GM12873 (cell line): ENCODE measurements around the gene RNF144A.

ENCODE experiments used
- TF ChIP-seq, protein P1 (sequence below): IDR thresholded peaks from 2 replicates; pipeline ENCODE4 v1.5.1; 2012; ENCODE audit warnings: low read depth, mild to moderate bottlenecking, moderate library complexity, low read length, control low read depth; ENCODE audit not compliant: insufficient read depth; ENCODE audit errors: missing control alignments

The RNF144A gene

DNA sequence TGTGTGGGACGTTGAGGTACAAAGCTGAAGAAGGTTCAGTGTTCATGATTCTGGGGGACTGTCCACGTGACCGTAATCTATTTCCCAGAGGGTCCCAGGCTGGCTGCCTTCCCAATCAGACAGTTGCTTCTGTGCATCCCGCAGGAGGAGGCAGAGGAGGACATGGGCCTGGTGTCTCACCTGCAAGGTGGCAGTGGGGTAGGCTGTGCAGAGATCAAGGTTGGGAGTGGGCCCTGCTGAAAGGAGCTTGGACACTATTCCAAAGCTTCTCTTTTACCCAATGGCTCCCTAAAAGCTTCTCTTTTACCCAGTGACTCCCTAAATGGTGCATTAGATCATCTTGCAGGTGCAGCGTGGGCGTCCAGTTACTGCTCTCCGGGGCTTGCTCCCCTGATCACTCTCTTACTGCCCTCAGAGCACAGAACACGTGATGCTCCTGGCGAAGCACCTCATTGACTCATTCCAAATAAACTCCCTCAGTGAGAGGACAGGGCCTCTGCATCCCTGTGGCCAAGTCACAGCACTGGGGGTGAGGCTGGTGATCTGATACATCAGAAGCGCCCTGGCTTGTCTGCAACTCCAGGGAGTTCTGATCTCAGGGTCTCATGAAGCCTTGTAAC lies 41.5 kb downstream of the RNF144A start:
- TF ChIP-seq, protein P1, sequence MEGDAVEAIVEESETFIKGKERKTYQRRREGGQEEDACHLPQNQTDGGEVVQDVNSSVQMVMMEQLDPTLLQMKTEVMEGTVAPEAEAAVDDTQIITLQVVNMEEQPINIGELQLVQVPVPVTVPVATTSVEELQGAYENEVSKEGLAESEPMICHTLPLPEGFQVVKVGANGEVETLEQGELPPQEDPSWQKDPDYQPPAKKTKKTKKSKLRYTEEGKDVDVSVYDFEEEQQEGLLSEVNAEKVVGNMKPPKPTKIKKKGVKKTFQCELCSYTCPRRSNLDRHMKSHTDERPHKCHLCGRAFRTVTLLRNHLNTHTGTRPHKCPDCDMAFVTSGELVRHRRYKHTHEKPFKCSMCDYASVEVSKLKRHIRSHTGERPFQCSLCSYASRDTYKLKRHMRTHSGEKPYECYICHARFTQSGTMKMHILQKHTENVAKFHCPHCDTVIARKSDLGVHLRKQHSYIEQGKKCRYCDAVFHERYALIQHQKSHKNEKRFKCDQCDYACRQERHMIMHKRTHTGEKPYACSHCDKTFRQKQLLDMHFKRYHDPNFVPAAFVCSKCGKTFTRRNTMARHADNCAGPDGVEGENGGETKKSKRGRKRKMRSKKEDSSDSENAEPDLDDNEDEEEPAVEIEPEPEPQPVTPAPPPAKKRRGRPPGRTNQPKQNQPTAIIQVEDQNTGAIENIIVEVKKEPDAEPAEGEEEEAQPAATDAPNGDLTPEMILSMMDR: no peak

DNA sequence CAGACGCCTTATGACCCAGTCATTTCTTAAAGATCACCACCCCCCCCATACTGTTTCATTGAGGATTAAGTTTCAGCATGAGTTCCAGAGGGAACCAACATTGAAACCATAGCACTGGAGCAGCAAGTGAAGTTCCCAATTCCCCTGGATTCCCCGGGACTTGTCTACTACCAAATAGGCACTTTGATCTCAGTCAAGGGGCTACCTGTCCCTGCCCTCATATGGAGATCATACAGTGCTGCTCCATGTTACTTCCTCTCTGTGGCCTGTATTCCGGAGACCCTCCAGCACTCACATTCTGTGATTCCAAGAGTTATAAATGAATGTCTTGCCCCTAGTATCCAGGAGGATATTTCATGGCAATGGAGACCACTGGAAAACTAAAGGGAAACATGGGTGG lies 42.5 kb downstream of the RNF144A start:
- TF ChIP-seq, protein P1: no peak

DNA sequence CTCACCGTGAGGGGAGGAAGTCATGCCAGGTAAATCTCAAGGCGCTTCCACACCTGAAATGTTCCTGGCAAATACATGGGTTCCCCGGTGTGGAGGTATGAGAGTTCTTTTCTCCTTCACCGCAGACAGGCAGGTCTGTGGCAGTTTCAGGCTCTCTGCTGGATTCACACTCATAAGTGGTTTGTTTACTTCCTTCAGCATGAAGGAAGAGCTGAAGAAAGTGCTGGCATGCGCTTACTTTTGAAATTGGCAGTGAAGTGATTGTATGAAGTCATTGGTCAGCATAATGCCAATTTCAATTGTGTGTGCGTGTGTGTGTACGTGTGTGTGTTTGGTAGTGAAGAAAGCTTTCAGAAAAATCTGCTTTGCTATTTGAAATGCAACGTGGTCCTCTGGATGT lies 43.4 kb downstream of the RNF144A start:
- TF ChIP-seq, protein P1: no peak

DNA sequence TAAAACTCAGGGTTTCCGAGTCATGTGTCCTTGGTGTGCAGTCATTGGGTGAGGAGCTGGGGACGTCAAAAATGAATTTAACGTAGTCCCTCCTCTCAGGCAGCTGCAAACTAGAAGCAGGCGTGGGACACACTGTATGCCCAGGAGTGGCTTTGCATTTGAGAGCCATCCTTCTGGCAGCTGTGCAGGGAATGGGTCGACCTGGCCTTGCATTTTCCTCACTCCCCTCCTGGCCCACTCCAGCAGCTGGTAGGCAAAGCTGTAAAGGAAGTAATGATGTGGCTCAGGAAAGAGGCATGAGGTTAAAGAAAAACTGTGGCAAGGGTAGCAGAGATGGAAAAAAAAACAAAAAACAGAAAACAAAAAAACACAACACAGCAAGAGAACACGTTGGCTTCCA lies 46.5 kb downstream of the RNF144A start:
- TF ChIP-seq, protein P1: no peak

DNA sequence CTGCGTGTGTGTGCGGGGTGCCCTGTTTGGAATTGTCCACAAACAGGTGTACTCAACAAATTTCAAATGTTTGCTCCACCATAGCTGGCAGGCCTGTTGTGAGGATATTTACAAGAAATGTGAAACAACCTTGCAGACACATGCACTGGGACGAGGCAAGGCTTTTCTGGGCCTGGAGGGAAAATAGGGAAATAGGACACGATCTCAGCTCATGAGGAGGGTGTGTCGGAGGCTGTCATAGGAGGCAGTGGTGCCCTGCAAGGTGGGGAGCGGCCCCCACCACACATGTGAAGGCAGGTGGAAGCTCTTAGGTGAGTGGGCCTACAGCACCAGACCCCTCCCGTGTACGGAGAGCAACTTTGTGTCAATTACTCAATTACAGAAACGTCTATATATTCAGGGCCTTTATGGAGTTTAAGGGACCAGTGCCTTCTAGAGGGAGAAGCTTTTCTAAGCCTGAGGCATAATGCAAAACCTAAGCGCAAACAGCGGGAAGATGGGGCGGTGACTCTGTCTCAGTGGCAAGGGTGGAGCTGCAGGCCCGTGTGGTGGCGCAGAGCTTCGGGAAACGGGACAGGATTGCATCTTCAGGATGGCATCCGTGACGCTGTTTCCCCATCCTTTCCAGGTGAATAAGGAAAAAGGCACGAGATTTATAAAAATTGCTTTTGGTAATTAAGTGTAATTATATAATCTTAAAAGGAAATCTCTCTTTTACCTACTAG lies 48.0 kb downstream of the RNF144A start:
- TF ChIP-seq, protein P1: no peak

DNA sequence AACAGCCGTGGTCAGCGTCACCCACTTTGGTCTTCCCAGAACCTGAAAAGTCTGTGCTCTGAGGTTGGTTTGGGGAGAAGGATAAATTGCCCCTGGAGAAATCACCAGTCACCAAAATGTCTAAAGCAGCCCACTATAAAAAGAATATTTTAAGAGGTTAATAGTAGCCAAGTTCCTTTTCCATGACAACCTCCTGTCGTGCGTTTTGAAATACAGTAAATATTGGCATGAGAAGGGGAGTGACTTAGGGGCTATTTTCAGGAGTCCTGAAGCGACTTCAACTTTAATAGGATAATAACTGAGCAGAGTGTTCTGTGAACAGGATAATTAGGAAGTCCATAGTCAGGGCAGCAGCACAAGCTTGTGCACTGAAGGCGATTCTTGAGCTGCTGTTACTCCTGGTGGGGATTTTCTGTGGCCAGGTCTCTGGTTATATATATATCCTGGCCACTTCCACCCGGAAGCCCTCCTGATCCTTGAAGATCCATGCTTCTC lies 49.3 kb downstream of the RNF144A start:
- TF ChIP-seq, protein P1: no peak

DNA sequence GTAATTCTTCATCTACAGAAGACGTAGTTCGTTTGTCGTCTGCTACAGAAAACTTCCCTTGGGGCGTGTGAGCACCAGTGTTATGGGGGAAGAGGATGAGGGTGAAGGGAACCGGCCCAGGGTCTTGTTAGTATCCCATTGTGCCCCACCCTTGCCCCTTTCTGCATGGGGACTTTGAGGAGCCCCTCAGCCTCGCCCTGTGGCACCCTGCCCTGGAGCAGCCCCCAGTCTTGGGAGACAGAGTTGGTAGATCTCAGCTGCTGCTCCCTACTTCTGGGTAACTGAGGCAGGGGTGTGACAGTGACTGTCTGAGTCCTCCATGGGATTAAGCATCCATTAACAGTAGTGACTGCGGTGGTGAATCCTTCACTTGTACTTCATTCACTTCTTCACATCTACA lies 50.1 kb downstream of the RNF144A start:
- TF ChIP-seq, protein P1: no peak
